Spleen (tissue), 11 donors: ENCODE results near the gene HPSE. TPM values are rescaled to one million over a fixed set of nuclear protein-coding genes. Genes with fewer than 3 reads are reported as not detected.
A peak's percentile ranks its signal among the peaks of the same experiment; 100 is the strongest.

ENCODE experiments used
- DNase-seq: peaks from one replicate; pipeline ENCODE4 v3.0.0-alpha.2; 2020
- H3K27ac ChIP-seq, 8 donors: fragments of 200-600 bp; sonication (generic) in 7 of 8; 1 replicate in 4 of 8; 2 replicates in 4 of 8; pipeline versions ENCODE4 v1.5.0 to v1.8.0; 2016 to 2021; ENCODE audit warnings: inconsistent platforms in 4 of 8, mild to moderate bottlenecking in 4 of 8, moderate library complexity in 1 of 8
- H3K27me3 ChIP-seq, 7 donors: fragments of 200-600 bp; sonication (generic) in 6 of 7; replicated peaks in 1 of 7; 1 replicate in 4 of 7; 2 replicates in 3 of 7; pipeline versions ENCODE4 v1.5.0 to v1.8.0; 2016 to 2021; ENCODE audit warnings: inconsistent platforms in 3 of 7, mild to moderate bottlenecking in 1 of 7
- H3K36me3 ChIP-seq, 6 donors: fragments of 200-600 bp; sonication (generic) in 5 of 6; 1 replicate in 4 of 6; 2 replicates in 2 of 6; pipeline versions ENCODE4 v1.5.0 to v1.8.0; 2016 to 2021; ENCODE audit warnings: inconsistent platforms in 2 of 6
- H3K4me1 ChIP-seq, 6 donors: fragments of 200-600 bp; sonication (generic) in 5 of 6; 1 replicate in 3 of 6; 2 replicates in 3 of 6; pipeline versions ENCODE4 v1.5.0 to v1.8.0; 2016 to 2021; ENCODE audit warnings: inconsistent platforms in 3 of 6
- H3K4me3 ChIP-seq, 8 donors: fragments of 200-600 bp; sonication (generic) in 7 of 8; 1 replicate in 4 of 8; 2 replicates in 4 of 8; pipeline versions ENCODE4 v1.5.0 to v1.8.0; 2016 to 2021; ENCODE audit warnings: inconsistent platforms in 4 of 8, mild to moderate bottlenecking in 4 of 8, moderate library complexity in 2 of 8
- H3K9me3 ChIP-seq, 8 donors: fragments of 200-600 bp; sonication (generic) in 7 of 8; 1 replicate in 4 of 8; 2 replicates in 4 of 8; pipeline versions ENCODE4 v1.5.0 to v1.8.0; 2016 to 2021; ENCODE audit warnings: inconsistent platforms in 4 of 8
- CTCF ChIP-seq, 11 experiments: fragments of 200-600 bp in 7 of 11; fragments of 450-650 bp in 4 of 11; sonication (generic) in 4 of 11; IDR thresholded peaks in 8 of 11; conservative IDR thresholded peaks in 3 of 11; 1 replicate in 7 of 11; 2 replicates in 4 of 11; pipeline versions ENCODE4 v1.4.0 to v1.8.0; 2016 to 2021; ENCODE audit warnings: antibody characterized with exemption in 11 of 11, inconsistent platforms in 4 of 11, mild to moderate bottlenecking in 1 of 11
- POLR2A ChIP-seq, 3 donors: fragments of 450-650 bp; IDR thresholded peaks; one replicate each; pipeline ENCODE4 v1.5.1; 2017; ENCODE audit warnings: antibody characterized with exemption in 3 of 3, mild to moderate bottlenecking in 1 of 3
- POLR2AphosphoS5 ChIP-seq, 3 donors: sonication (generic); formaldehyde crosslinking; IDR thresholded peaks; one replicate each; pipeline ENCODE4 v1.5.1; 2017; ENCODE audit warnings: antibody characterized with exemption in 3 of 3
- WGBS, 5 donors: extraction: QIAGEN DNeasy Blood & Tissue Kit in 3 of 5; methylation state at CpG; one replicate each; pipeline versions ENCODE4 v1.1.5 to v1.1.7; 2013 to 2018; 5-methylcytosine and 5-hydroxymethylcytosine counted together
- intact Hi-C: fragments of 100-400 bp; cut with DNase I; formaldehyde crosslinking; loops from one replicate; pipeline ENCODE4 v1.15.0; 2023; ENCODE audit warnings: low total_unique reads
- polyA plus RNA-seq, 3 donors: library from polyadenylated mRNA; stranded (reverse); fragments of 200-250 nt; gene quantifications; one replicate each; pipeline ENCODE4 v1.2.1, GENCODE V29; 2013
- total RNA-seq, 7 donors: library from RNA; depleted of rRNA in 3 of 7; stranded (reverse); fragments of >200 nt in 3 of 7; fragmentation: NEBNext Ultra II Directional in 4 of 7; extraction: Animal tissue kit (Norgen Biotek cat#: 25700) in 4 of 7; gene quantifications; one replicate each; pipeline versions ENCODE4 v1.1.0 to v1.2.1, GENCODE V29; 2016 to 2021
- donor health status: healthy with polysubstance abuse.
- donor health status: DM: no; HTN: no; CAD: no; lungs with moderate emphysema.
- donor health status: DM: no; HTN: no; CAD: no.
- donor health status: Bipolar disorder and iron deficiency.
- donor health status: healthy.
- donor health status: DM: no; HTN: no; CAD: no.
- donor health status: DM: yes; HTN: yes; CAD: no.

The HPSE gene
- total and polyA plus RNA-seq, 10 donors: 1.3 to 24.6 (median 12.7) TPM

- no peak for TF ChIP-seq CTCF (IDR thresholded peaks at IDR 0.05 in 8 of 11, conservative IDR thresholded peaks at IDR 0.05 in 3 of 11)
- TF ChIP-seq POLR2A (IDR thresholded peaks at IDR 0.05): no peak
- TF ChIP-seq POLR2AphosphoS5 (IDR thresholded peaks at IDR 0.05): no peak
- peaks cover 0 to 64% (median 14%) of the 10 kb centered on the region in 6 donors for H3K36me3 ChIP-seq
- intact Hi-C loops: no loop called here
- peaks cover 0 to 61% (median 25%) of the 10 kb centered on the region in 6 donors for H3K4me1 ChIP-seq
- WGBS, 5 donors: 91 to 99% (median 97%) methylated on average over 2 of the region's 2 CpGs
- H3K27me3 ChIP-seq: no peaks in the 10 kb centered on the region
- H3K9me3 ChIP-seq: no peaks in the 10 kb centered on the region
- no peak overlapping the region for H3K4me3 ChIP-seq
- H3K27ac ChIP-seq: no peak overlapping the region
- DNase-seq: no peak
Measured at GRCh38 chr4:83262682-83263081, 72.0 kb downstream of the HPSE start.

- 73 to 93% (median 78%) methylated on average over 5 of the region's 5 CpGs for WGBS, 5 donors
- peaks cover 4 to 60% (median 24%) of the 10 kb centered on the region in 6 donors for H3K4me1 ChIP-seq
- intact Hi-C loops: no loop called here
- TF ChIP-seq POLR2A (IDR thresholded peaks at IDR 0.05) (no peak), POLR2AphosphoS5 (IDR thresholded peaks at IDR 0.05) (no peak), CTCF (IDR thresholded peaks at IDR 0.05 in 8 of 11, conservative IDR thresholded peaks at IDR 0.05 in 3 of 11) (no peak)
- H3K27ac ChIP-seq: no peak overlapping the region
- H3K4me3 ChIP-seq: no peak overlapping the region
- H3K27me3 ChIP-seq: no peaks in the 10 kb centered on the region
- H3K9me3 ChIP-seq: no peaks in the 10 kb centered on the region
- DNase-seq: no peak
- peaks cover 0 to 55% (median 14%) of the 10 kb centered on the region in 6 donors for H3K36me3 ChIP-seq
Measured at GRCh38 chr4:83261307-83261706, 73.3 kb downstream of the HPSE start.

- 93 to 100% (median 97%) methylated on average over 1 of the region's 1 CpG for WGBS, 5 donors
Measured at GRCh38 chr4:83259586-83259985, 75.1 kb downstream of the HPSE start.

GRCh38 chr4:83258461-83258860 is 76.2 kb downstream of the HPSE start:
- Histone ChIP-seq H3K27ac (peak overlapping the region in 2 of 8 donors; percentile 79 to 84), H3K9me3 (no peaks in the 10 kb centered on the region), H3K27me3 (no peaks in the 10 kb centered on the region), H3K4me3 (no peak overlapping the region), H3K4me1 (peaks cover 15 to 79% (median 38%) of the 10 kb centered on the region in 6 donors), H3K36me3 (peaks cover 0 to 29% (median 12%) of the 10 kb centered on the region in 6 donors)
- TF ChIP-seq POLR2AphosphoS5 (IDR thresholded peaks at IDR 0.05): no peak
- TF ChIP-seq POLR2A (IDR thresholded peaks at IDR 0.05): no peak
- no peak for TF ChIP-seq CTCF (IDR thresholded peaks at IDR 0.05 in 8 of 11, conservative IDR thresholded peaks at IDR 0.05 in 3 of 11)
- DNase-seq: no peak
- intact Hi-C loops: loop anchor here (5.0 kb wide), 1 partner anchor 186 kb away; no protein-coding TSS in a partner anchor

More at GRCh38 chr4:83259586-83259985, 75.1 kb downstream of the HPSE start:
- no peak for DNase-seq
- H3K4me3 ChIP-seq: no peak overlapping the region
- TF ChIP-seq POLR2A (IDR thresholded peaks at IDR 0.05) (no peak), POLR2AphosphoS5 (IDR thresholded peaks at IDR 0.05) (no peak), CTCF (IDR thresholded peaks at IDR 0.05 in 8 of 11, conservative IDR thresholded peaks at IDR 0.05 in 3 of 11) (no peak)
- no peaks in the 10 kb centered on the region for H3K27me3 ChIP-seq
- H3K36me3 ChIP-seq: peaks cover 0 to 40% (median 14%) of the 10 kb centered on the region in 6 donors
- peak overlapping the region in 3 of 8 donors; percentile 10 to 60 (median 40) for H3K27ac ChIP-seq
- H3K4me1 ChIP-seq: peaks cover 15 to 71% (median 37%) of the 10 kb centered on the region in 6 donors
- intact Hi-C loops: loop anchor here (5.0 kb wide), 1 partner anchor 187 kb away; no protein-coding TSS in a partner anchor
- no peaks in the 10 kb centered on the region for H3K9me3 ChIP-seq
